ENCODE measurements around the gene BACH1. TPM values are rescaled to one million over a fixed set of nuclear protein-coding genes. Genes with fewer than 3 reads are reported as not detected.
A peak's percentile ranks its signal among the peaks of the same experiment; 100 is the strongest.

The BACH1 gene
- total RNA-seq, 2 experiments from 2014 or later: 27.3 to 28.2 TPM

- ATAC-seq: no peak
- intact Hi-C loops (cut with micrococcal nuclease): loop anchor here (5.0 kb wide), 2 partner anchors 142 to 282 kb away; no protein-coding TSS in a partner anchor
- no peak for TF ChIP-seq CTCF (IDR thresholded peaks at IDR 0.05)
- Mint-ChIP-seq H3K4me1 (ENCODE audit: low read depth) (peaks cover 24% of the 10 kb centered on the region), H3K27me3 (no peaks in the 10 kb centered on the region), H3K36me3 (ENCODE audit: low read depth) (peaks cover 29% of the 10 kb centered on the region), H3K4me3 (no peak overlapping the region), H3K9me3 (peaks cover 4% of the 10 kb centered on the region), H3K27ac (no peak overlapping the region)
- POLR2A ChIA-PET: no interaction called here
- DNase-seq: no peak
- CTCF ChIA-PET: no interaction called here
Observed at GRCh38 chr21:29374481-29374880, 75.8 kb downstream of the BACH1 start.

GRCh38 chr21:29376556-29376955, 77.8 kb downstream of the BACH1 start:
- Mint-ChIP-seq H3K4me1 (ENCODE audit: low read depth) (peaks cover 18% of the 10 kb centered on the region), H3K4me3 (no peak overlapping the region), H3K9me3 (peaks cover 4% of the 10 kb centered on the region), H3K27ac (no peak overlapping the region), H3K36me3 (ENCODE audit: low read depth) (peaks cover 21% of the 10 kb centered on the region), H3K27me3 (no peaks in the 10 kb centered on the region)
- intact Hi-C loops (cut with micrococcal nuclease): no loop called here
- TF ChIP-seq CTCF (IDR thresholded peaks at IDR 0.05): peak; percentile 52
- CTCF ChIA-PET: interaction anchor here (0.6 to 1.9 kb wide), 17 partner anchors 11 to 473 kb away, joined by 3 to 11 read pairs (median 4); no protein-coding TSS in a partner anchor
- POLR2A ChIA-PET: interaction anchor here (1.1 kb wide), 1 partner anchor 15 kb away, joined by 3 read pairs; no protein-coding TSS in a partner anchor
- DNase-seq (peak; percentile 77), ATAC-seq (peak; percentile 84)

- ChIA-PET POLR2A (interaction anchor here (1.1 kb wide), 1 partner anchor 16 kb away, joined by 3 read pairs; no protein-coding TSS in a partner anchor), CTCF (interaction anchor here (0.7 to 1.9 kb wide), 9 partner anchors 11 to 798 kb away, joined by 3 to 11 read pairs (median 5); no protein-coding TSS in a partner anchor)
- Mint-ChIP-seq H3K36me3 (ENCODE audit: low read depth) (peaks cover 18% of the 10 kb centered on the region), H3K27ac (no peak overlapping the region), H3K27me3 (no peaks in the 10 kb centered on the region), H3K4me1 (ENCODE audit: low read depth) (peaks cover 11% of the 10 kb centered on the region), H3K9me3 (peaks cover 4% of the 10 kb centered on the region), H3K4me3 (no peak overlapping the region)
- DNase-seq: no peak
- TF ChIP-seq CTCF (IDR thresholded peaks at IDR 0.05): no peak
- intact Hi-C loops (cut with micrococcal nuclease): no loop called here
- no peak for ATAC-seq
Observed at GRCh38 chr21:29377266-29377665, 78.5 kb downstream of the BACH1 start.

- Mint-ChIP-seq H3K4me3 (no peak overlapping the region), H3K27me3 (no peaks in the 10 kb centered on the region), H3K36me3 (ENCODE audit: low read depth) (peaks cover 10% of the 10 kb centered on the region), H3K4me1 (ENCODE audit: low read depth) (peaks cover 9% of the 10 kb centered on the region), H3K27ac (no peak overlapping the region), H3K9me3 (peaks cover 1% of the 10 kb centered on the region)
- POLR2A ChIA-PET: no interaction called here
- intact Hi-C loops (cut with micrococcal nuclease): no loop called here
- no peak for ATAC-seq
- TF ChIP-seq CTCF (IDR thresholded peaks at IDR 0.05): no peak
- CTCF ChIA-PET: interaction anchor here (1.2 kb wide), 1 partner anchor 19 kb away, joined by 3 read pairs; no protein-coding TSS in a partner anchor
- no peak for DNase-seq
Observed at GRCh38 chr21:29378832-29379231, 80.1 kb downstream of the BACH1 start.

- Mint-ChIP-seq H3K27me3 (no peaks in the 10 kb centered on the region), H3K9me3 (no peaks in the 10 kb centered on the region), H3K36me3 (ENCODE audit: low read depth) (peaks cover 7% of the 10 kb centered on the region), H3K4me3 (no peak overlapping the region), H3K27ac (no peak overlapping the region), H3K4me1 (ENCODE audit: low read depth) (peaks cover 9% of the 10 kb centered on the region)
- intact Hi-C loops (cut with micrococcal nuclease): no loop called here
- no peak for TF ChIP-seq CTCF (IDR thresholded peaks at IDR 0.05)
- ATAC-seq (no peak), DNase-seq (no peak)
- POLR2A ChIA-PET: no interaction called here
- CTCF ChIA-PET: interaction anchor here (0.6 to 1.4 kb wide), 5 partner anchors 8 to 317 kb away, joined by 3 to 5 read pairs (median 3); no protein-coding TSS in a partner anchor
Observed at GRCh38 chr21:29379517-29380054, 80.9 kb downstream of the BACH1 start.
